Measurements from ENCODE around the gene FAM124A.

DNA sequence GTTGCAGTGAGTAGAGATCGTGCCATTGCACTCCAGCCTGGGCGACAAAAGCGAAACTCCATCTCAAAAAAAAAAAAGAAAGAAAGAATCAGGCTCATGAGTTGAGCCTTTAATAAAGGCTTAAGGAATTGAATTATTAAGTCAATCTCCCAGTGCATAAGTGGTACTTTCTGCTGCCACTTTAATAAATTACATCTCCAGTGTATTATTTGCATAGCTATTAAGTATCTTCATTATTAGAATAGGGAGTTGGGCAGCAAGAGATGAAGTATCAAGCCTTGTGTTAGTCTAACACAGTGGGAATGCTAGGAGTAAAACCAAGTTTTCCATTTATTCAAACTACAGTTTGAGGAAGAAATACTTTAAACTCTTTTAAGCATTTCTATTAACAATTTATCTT is 15.6 kb upstream of the FAM124A start:
- TF ChIP-seq, protein P1, sequence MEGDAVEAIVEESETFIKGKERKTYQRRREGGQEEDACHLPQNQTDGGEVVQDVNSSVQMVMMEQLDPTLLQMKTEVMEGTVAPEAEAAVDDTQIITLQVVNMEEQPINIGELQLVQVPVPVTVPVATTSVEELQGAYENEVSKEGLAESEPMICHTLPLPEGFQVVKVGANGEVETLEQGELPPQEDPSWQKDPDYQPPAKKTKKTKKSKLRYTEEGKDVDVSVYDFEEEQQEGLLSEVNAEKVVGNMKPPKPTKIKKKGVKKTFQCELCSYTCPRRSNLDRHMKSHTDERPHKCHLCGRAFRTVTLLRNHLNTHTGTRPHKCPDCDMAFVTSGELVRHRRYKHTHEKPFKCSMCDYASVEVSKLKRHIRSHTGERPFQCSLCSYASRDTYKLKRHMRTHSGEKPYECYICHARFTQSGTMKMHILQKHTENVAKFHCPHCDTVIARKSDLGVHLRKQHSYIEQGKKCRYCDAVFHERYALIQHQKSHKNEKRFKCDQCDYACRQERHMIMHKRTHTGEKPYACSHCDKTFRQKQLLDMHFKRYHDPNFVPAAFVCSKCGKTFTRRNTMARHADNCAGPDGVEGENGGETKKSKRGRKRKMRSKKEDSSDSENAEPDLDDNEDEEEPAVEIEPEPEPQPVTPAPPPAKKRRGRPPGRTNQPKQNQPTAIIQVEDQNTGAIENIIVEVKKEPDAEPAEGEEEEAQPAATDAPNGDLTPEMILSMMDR (IDR thresholded peaks at IDR 0.05; ENCODE audit: extremely low read depth in 1 of 2, insufficient read depth in 1 of 2, low read depth in 1 of 2, low read length in 2 of 2): no peak
- no peak for TF ChIP-seq EZH2 (IDR thresholded peaks at IDR 0.05; ENCODE audit: borderline replicate concordance, low read depth, low read length, severe bottlenecking)
- no peak for TF ChIP-seq POLR2A (IDR thresholded peaks at IDR 0.05; ENCODE audit: low read depth, low read length)
- TF ChIP-seq, protein P2, sequence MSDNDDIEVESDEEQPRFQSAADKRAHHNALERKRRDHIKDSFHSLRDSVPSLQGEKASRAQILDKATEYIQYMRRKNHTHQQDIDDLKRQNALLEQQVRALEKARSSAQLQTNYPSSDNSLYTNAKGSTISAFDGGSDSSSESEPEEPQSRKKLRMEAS (IDR thresholded peaks at IDR 0.05; ENCODE audit: insufficient read depth, insufficient read length): no peak

Data from endothelial cell of umbilical vein (primary cell).